CD4-positive, alpha-beta T cell (primary cell): ENCODE data around the gene BAIAP2L2. TPM values are rescaled to one million over a fixed set of nuclear protein-coding genes. Genes with fewer than 3 reads are reported as not detected.
A peak's percentile ranks its signal among the peaks of the same experiment; 100 is the strongest.

Experiments
- ATAC-seq: fragments of 200-7000 bp; cut with Tn5 transposase; one replicate; pipeline ENCODE4 v1.10.0; 2022; ENCODE audit warnings: mild to moderate bottlenecking; ENCODE audit not compliant: poor library complexity
- CTCF ChIA-PET: fragments of 350-600 bp; sonication (Branson Sonifier 250); formaldehyde crosslinking; loops from one replicate; lab custom pipeline; 2021; ENCODE audit warnings: antibody characterized with exemption, inconsistent platforms; lab: Charles Lee
- POLR2A ChIA-PET: fragments of 350-600 bp; sonication (Branson Sonifier 250); formaldehyde crosslinking; loops from one replicate; lab custom pipeline; 2021; ENCODE audit warnings: antibody characterized with exemption, inconsistent platforms; lab: Charles Lee
- DNase-seq, 14 experiments: peaks; one replicate each; pipeline ENCODE4 v3.0.0-alpha.2; 2013 to 2020; ENCODE audit warnings: mixed read lengths in 2 of 14
- H3K27ac ChIP-seq, 2 donors: one replicate each; pipeline versions ENCODE4 v1.5.1 to v1.7.0; 2013; ENCODE audit warnings: low read length in 2 of 2, low read depth in 1 of 2, mild to moderate bottlenecking in 1 of 2
- H3K27me3 ChIP-seq, 2 experiments: 1 replicate in 1 of 2; 2 replicates in 1 of 2; pipeline versions ENCODE4 v1.6.1 to v1.7.0; 2013; ENCODE audit warnings: low read length in 2 of 2, control low read depth in 1 of 2, mild to moderate bottlenecking in 1 of 2, moderate library complexity in 1 of 2; ENCODE audit not compliant: insufficient read depth in 2 of 2, control insufficient read depth in 1 of 2
- H3K36me3 ChIP-seq: one replicate; pipeline ENCODE4 v1.6.1; 2013; ENCODE audit warnings: low read length, control low read depth; ENCODE audit not compliant: insufficient read depth
- H3K4me1 ChIP-seq: one replicate; pipeline ENCODE4 v1.6.1; 2013; ENCODE audit warnings: low read length, control low read depth; ENCODE audit not compliant: insufficient read depth
- H3K4me3 ChIP-seq: one replicate; pipeline ENCODE4 v1.5.1; 2013; ENCODE audit warnings: mild to moderate bottlenecking, low read length, moderate library complexity
- H3K9me3 ChIP-seq, 2 experiments: 1 replicate in 1 of 2; 2 replicates in 1 of 2; pipeline versions ENCODE4 v1.6.1 to v1.7.0; 2013; ENCODE audit warnings: low read length in 2 of 2, mild to moderate bottlenecking in 2 of 2, control low read depth in 1 of 2, moderate library complexity in 1 of 2; ENCODE audit not compliant: control insufficient read depth in 1 of 2, insufficient read depth in 1 of 2
- H3K27ac Mint-ChIP-seq: one replicate; pipeline ENCODE4 v1.8.0; 2020; ENCODE audit warnings: mixed read lengths
- H3K27me3 Mint-ChIP-seq: one replicate; pipeline ENCODE4 v1.8.0; 2021; ENCODE audit warnings: mixed read lengths
- H3K36me3 Mint-ChIP-seq: one replicate; pipeline ENCODE4 v1.8.0; 2021; ENCODE audit warnings: low read depth, mixed read lengths
- H3K4me1 Mint-ChIP-seq: one replicate; pipeline ENCODE4 v1.8.0; 2021; ENCODE audit warnings: low read depth, mixed read lengths
- H3K4me3 Mint-ChIP-seq: one replicate; pipeline ENCODE4 v1.8.0; 2020; ENCODE audit warnings: mild to moderate bottlenecking, mixed read lengths
- H3K9me3 Mint-ChIP-seq: one replicate; pipeline ENCODE4 v1.8.0; 2020; ENCODE audit warnings: mixed read lengths
- CTCF ChIP-seq: fragments of 200-600 bp; IDR thresholded peaks from one replicate; pipeline ENCODE4 v1.8.0; 2022; ENCODE audit warnings: antibody characterized with exemption, mild to moderate bottlenecking
- intact Hi-C, 2 experiments: fragments of 100-400 bp; cut with DNase I in 1 of 2; cut with micrococcal nuclease in 1 of 2; formaldehyde crosslinking; loops; one replicate each; pipeline versions ENCODE4 v1.15.1 to v1.9.0; 2023 to 2025; cut with DNase I, micrococcal nuclease
- total RNA-seq, 174 experiments: library from RNA in 2 of 174; stranded (reverse) in 2 of 174; gene quantifications; one replicate each; pipeline ENCODE4 v1.2.3 and lab custom pipeline; 2021 to 2026

The BAIAP2L2 gene
- total RNA-seq, 2 experiments from 2014 or later: 0.45 to 1.0 TPM

DNA sequence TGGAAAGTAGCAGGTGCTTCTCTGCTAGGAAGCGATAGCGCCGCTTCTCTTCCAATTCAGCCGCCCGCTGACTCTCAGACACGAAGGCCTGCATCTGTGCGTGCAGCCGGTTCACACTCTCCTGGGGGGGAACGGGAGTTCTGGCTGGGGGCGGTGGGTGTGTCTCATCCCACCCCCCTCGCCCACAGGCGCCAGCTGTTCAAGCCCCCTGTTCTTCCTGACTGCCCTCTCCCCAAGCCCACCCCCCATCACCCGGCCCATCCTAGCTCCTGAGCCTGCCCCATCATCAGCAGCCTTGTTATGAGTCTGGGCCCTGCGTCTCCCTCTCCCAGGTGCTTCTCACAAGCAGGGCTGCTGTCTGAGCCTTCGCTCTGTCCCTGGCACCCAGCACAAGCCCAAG is 13.4 kb downstream of the BAIAP2L2 start:
- no peak overlapping the region for H3K4me3 ChIP-seq
- H3K27me3 ChIP-seq: no peaks in the 10 kb centered on the region
- H3K27ac ChIP-seq: no peak overlapping the region
- Mint-ChIP-seq H3K4me3 (no peak overlapping the region), H3K36me3 (peaks cover 17% of the 10 kb centered on the region), H3K9me3 (no peaks in the 10 kb centered on the region), H3K4me1 (peaks cover 4% of the 10 kb centered on the region), H3K27ac (no peak overlapping the region), H3K27me3 (no peaks in the 10 kb centered on the region)
- no peaks in the 10 kb centered on the region for H3K36me3 ChIP-seq
- ChIA-PET POLR2A (no interaction called here), CTCF (interaction anchor here (1.1 kb wide), 1 partner anchor 234 kb away, joined by 3 read pairs; no protein-coding TSS in a partner anchor)
- H3K4me1 ChIP-seq: no peaks in the 10 kb centered on the region
- no peaks in the 10 kb centered on the region for H3K9me3 ChIP-seq
- DNase-seq: peak in 1 of 14 experiments; percentile 14
- ATAC-seq: no peak
- no peak for TF ChIP-seq CTCF
- intact Hi-C loops: no loop called here

- no peaks in the 10 kb centered on the region for H3K4me1 ChIP-seq
- Mint-ChIP-seq H3K9me3 (no peaks in the 10 kb centered on the region), H3K36me3 (peaks cover 17% of the 10 kb centered on the region), H3K27me3 (peaks cover 28% of the 10 kb centered on the region), H3K27ac (no peak overlapping the region), H3K4me3 (no peak overlapping the region), H3K4me1 (no peaks in the 10 kb centered on the region)
- H3K36me3 ChIP-seq: no peaks in the 10 kb centered on the region
- H3K9me3 ChIP-seq: no peaks in the 10 kb centered on the region
- no peak for TF ChIP-seq CTCF
- POLR2A ChIA-PET: no interaction called here
- intact Hi-C loops: no loop called here
- H3K27ac ChIP-seq: no peak overlapping the region
- no peak for DNase-seq
- no peak overlapping the region for H3K4me3 ChIP-seq
- CTCF ChIA-PET: no interaction called here
- ATAC-seq: no peak
- peaks cover 6 to 11% of the 10 kb centered on the region in 2 experiments for H3K27me3 ChIP-seq
Observed at GRCh38 chr22:38089474-38089851, 21.0 kb downstream of the BAIAP2L2 start.

- no peak for DNase-seq
- no peaks in the 10 kb centered on the region for H3K4me1 Mint-ChIP-seq
- POLR2A ChIA-PET: no interaction called here
- no peaks in the 10 kb centered on the region for H3K9me3 ChIP-seq
- no peaks in the 10 kb centered on the region for H3K36me3 ChIP-seq
- H3K4me3 Mint-ChIP-seq: no peak overlapping the region
- CTCF ChIA-PET: no interaction called here
- no peak overlapping the region for H3K4me3 ChIP-seq
- intact Hi-C loops: no loop called here
- peaks cover 6 to 11% of the 10 kb centered on the region in 2 experiments for H3K27me3 ChIP-seq
- ATAC-seq: no peak
- H3K27me3 Mint-ChIP-seq: peaks cover 28% of the 10 kb centered on the region
- no peaks in the 10 kb centered on the region for H3K9me3 Mint-ChIP-seq
- H3K4me1 ChIP-seq: no peaks in the 10 kb centered on the region
- peaks cover 14% of the 10 kb centered on the region for H3K36me3 Mint-ChIP-seq
- H3K27ac ChIP-seq: no peak overlapping the region
- no peak for TF ChIP-seq CTCF
- H3K27ac Mint-ChIP-seq: no peak overlapping the region
Observed at GRCh38 chr22:38088629-38089473, 21.6 kb downstream of the BAIAP2L2 start.
